GM19193 (cell line): ENCODE results near the gene TXNRD2.

ENCODE experiments used
- POLR2A ChIP-seq: IDR thresholded peaks from 4 replicates; pipeline ENCODE4 v1.6.1; 2011; ENCODE audit not compliant: insufficient read depth, insufficient read length; ENCODE audit errors: extremely low read depth

Gene TXNRD2

DNA sequence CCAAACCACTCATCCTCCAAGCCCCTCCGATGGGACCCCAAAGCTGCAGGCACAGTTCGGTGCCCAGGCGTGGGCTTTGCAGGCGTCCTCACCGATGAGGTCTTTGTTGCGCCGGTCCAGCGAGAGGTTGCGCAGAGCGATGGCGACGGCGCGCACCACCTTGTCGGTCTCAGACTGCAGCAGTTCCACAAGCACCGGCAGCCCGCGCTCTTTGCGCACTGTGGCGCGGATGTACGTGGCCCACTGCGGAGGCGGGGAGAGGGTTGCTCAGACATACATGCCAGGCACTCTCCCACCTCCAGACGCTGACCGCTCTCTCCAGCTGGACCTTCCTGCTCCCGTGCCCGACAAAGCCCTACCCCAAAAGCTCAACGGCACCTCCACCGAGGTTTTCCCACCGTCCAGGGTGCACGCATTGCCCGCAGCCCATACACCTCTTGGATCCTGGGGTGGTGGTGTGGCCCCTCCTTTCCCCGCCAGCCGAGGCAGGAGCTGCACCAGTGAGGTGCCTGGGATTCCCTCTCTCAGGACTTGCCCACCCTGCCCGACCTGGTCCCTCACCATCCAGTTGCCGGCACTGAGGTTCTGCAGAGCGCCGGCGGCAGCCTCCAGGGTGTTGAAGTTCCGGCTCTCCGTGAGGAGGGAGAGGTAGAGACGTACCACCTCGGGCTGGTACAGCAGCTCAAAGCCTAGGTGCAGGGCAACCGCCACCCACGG, 32.1 kb upstream of the TXNRD2 start:
- no peak for TF ChIP-seq POLR2A

DNA sequence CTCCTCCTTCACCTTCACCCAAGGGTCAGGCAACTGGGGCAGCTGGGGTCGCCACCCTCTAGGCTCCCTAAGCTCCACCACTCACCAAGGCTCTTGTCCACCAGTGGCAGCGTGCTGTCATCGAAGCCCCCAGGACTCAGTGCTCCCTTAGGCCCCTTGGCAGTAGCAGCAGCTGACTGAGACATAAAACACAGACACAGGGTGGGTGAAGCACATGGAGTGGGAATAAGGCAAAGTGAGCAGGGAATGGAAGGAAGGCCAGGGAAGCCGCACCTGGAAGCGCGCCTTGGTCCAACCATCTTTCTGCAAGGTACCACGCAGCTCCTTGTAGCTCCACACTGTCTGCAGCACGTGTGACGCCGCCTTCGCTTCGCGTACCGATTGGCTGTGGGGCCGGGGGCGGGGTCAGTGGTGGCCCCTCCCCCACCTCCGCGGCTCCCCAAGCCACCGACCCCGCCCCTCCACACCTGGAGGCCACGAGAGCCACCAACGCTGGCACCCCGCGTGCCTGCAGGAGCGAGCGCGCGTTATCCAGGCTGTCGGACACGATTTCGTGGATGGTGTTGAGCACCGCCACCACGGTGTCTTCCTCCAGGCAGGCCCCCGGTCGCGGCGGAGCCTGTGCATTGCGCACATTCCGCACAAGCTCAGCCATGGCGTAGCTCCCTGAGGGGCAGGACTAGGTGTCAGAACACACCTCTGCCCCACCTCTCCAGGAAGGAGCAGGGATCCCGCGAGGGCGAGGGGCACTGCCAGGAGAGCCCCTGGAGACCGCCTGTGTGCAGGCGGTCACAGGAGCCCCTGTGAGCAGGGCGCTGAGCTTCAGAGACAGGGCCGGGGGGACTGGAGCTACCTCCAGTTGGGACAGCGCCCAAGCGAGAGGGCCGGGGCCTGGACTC, 31.3 kb upstream of the TXNRD2 start:
- TF ChIP-seq POLR2A = no peak

DNA sequence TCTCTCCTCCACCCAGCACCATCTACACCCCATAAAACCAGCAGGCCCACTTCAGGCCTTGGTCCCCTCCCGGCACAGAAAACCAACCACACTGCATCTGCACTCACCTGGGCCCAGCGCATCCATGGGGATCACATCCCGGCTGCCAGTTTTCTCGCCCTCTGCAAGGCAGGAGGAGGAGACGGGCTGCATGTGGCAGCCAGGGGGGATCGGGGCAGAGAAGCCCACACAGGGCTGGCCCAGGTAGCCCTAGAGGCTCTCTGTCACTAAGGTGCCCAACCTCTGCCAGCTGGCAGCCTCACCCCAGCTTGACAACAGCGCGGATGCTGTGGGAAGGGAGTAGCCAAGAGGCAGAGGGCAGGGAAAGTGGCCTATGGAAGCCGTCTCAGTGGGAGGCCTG, 30.6 kb upstream of the TXNRD2 start:
- no peak for TF ChIP-seq POLR2A

DNA sequence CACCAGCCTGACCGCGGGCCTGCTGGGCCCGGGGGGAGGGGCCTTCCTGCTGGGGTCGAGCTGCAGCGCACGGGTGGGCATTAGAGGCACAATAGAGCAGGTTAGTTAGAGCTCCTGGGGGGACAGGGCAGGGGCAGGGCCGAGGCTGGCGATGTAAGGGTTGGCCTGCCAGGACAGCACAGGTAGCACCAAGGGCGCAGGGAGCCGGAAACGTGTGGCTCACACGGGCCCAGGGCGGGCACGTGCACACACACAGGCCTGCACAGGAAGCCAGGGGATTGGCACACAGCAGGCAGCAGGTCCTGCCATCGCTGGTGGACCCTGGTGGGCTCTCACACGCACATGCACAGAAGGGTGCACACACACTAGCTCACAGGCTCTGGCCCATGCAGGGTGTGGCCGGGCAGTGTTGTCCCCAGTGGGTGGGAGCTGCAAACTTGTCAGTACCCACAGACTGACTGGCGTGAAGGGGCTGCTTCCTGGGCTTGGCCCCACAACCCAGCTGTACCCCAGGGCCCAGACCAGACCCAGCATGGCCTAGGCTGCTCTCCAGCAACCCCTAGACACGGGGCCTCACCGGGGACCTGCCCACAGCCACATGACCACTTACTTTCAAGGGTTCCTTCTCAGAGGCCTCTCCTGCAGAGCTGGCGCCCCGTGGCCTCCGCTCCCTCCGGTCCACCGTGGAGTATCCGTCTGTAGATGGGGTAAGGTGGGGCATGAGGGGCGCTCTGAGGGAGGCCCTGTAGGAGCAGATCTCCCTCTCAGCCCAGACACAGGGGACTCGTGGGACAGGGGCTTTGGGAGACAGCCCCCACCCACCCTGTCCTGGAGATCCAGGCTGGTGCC, 29.9 kb upstream of the TXNRD2 start:
- no peak for TF ChIP-seq POLR2A

DNA sequence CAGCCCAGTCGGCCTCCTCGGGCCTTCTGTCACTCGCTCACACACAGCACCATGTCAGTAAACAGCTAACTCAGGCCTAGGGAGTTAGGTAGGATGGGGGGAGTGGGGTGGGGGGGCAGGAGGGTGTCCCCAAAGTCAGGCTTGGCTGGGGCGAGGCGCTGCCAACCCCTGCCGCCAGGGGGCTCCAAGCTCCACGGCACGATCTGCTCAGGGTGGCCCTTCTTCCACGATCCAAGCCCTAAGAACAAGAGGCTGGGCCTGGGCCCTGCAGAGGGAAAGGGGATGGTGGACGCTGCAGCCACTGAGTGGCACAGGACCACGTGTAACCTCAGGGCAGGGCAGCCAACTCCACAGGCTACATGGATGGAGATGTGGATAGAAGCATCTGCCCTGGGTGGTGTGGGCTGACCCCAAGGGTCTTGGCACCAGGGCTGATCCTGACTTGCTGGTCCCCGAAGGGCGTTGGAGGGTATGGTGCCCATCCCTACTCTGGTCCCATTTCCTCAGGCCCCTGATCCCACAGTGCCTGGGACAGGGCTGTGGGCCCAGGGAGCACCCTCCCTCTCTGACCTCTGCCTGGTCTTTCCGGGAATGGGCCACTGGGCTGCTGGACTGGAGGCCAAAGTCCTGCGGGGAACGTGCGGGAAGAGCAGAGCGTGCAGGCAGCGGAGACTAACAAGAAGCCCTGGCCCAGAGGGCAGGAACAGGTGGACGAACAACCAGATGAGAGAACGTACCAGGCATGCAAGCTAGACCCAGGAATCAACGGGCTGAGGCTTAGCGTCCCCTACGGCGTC, 29.1 kb upstream of the TXNRD2 start:
- TF ChIP-seq POLR2A = no peak

DNA sequence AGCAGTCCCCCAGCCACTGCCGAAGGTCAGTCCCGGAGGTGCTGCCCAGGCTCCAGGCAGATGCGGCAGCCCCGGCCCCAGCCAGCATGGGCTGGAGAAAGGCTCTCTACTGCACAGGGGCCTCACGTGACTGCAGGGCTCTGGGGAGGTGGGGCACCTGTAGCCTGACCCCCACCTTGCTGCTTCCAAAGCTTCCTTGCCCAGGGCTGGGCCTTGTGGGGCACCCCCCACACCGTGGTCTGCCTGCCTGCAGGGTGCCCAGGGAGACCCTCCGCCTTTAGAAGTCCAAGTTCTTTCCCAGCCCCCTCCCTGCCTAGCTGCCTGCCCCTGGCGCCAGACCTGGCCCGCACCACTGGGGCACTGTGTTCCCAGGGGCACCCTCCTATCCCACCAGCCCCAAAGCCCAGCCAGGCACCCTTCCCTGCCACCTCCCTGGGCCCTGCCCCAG, 28.4 kb upstream of the TXNRD2 start:
- TF ChIP-seq POLR2A = no peak

DNA sequence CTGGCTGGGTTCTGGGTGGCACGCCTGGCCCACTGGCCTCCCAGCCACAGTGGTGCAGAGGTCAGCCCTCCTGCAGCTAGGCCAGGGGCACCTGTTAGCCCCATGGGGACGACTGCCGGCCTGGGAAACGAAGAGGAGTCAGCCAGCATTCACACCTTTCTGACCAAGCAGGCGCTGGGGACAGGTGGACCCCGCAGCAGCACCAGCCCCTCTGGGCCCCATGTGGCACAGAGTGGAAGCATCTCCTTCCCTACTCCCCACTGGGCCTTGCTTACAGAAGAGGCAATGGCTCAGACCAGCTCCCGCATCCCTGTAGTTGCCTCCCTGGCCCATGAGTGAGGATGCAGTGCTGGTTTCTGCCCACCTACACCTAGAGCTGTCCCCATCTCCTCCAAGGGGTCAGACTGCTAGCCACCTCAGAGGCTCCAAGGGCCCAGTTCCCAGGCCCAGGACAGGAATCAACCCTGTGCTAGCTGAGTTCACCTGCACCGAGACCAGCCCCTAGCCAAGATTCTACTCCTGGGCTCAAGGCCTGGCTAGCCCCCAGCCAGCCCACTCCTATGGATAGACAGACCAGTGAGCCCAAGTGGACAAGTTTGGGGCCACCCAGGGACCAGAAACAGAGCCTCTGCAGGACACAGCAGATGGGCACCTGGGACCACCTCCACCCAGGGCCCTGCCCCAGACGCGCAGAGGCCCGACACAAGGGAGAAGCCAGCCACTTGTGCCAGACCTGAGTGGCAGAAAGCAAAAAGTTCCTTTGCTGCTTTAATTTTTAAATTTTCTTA, 27.7 kb upstream of the TXNRD2 start:
- no peak for TF ChIP-seq POLR2A

DNA sequence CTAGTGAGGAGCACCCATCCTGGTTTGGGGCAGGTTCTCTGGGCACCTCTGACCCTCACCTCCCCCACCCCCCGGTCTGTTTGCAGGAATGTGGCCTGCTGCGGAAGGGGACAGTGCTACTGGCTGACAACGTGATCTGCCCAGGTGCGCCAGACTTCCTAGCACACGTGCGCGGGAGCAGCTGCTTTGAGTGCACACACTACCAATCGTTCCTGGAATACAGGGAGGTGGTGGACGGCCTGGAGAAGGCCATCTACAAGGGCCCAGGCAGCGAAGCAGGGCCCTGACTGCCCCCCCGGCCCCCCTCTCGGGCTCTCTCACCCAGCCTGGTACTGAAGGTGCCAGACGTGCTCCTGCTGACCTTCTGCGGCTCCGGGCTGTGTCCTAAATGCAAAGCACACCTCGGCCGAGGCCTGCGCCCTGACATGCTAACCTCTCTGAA, 26.9 kb upstream of the TXNRD2 start:
- TF ChIP-seq POLR2A = no peak

DNA sequence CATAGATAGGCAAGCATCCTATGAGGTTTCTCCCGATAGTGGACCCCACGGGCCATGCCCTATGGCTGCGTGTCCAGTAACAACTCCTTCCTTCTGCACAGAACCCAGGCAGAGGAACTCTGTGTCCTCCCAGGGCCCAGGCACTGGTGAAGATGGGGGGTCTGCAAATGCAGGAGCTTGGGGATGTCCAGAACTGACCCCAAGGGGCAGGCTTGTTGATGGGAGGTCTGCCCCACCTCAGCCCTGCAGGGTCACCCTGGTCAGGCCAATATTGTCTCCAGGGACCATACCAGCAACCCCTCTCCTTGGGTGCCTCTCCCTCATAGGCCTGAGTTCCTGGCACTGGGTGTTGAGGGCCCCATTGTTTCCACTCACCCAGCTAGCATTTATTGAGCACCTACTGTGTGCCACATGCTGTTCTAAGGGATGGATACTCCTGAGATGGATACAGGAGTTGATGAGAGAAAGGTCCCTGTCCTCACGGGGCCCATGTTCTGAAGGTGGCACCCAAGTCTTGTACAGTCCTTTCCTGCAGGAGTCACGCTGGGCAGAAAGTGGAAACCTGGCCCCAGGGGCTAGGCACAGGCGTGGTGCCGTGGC, 26.3 kb upstream of the TXNRD2 start:
- TF ChIP-seq POLR2A = no peak

DNA sequence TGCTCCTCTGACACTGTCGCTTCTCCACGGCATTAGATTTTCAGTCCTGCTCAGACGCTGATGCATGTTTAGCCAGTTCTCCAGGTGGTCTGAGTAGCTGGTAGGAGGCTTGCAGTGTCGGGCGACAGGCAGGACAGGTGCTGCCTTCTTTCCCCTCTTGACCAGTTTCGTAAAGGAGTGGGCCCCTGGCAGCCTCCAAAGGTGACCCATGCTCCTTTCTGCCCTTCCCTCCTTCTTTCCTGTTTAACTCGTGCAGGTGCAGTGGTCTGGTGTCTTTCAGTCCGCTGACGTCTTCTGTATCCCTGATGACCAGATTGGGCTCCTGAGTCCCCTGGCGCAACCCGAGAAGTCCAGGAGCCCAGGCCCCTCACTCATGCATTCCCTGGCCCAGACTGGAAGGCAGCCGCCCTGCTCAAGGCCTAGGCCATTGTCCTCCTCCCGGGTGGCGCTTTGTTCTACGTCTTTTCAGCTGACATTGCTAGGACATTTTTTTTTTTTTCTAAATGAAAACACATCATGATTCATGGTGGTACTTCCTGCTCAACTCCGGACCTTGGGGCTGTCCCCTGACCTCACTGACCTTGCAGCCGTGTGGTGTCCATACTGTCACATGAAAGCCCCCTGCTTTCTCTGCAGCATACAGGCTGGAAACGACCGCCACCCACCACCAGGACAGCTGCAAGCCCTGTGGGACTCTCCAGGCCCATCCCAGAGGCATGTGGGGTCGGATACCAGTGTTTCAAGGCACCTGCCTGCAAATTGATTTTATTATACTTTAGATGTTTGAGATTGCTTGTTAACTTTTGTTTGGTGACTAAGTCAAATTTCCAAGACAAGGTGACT, 25.5 kb upstream of the TXNRD2 start:
- TF ChIP-seq POLR2A = no peak

DNA sequence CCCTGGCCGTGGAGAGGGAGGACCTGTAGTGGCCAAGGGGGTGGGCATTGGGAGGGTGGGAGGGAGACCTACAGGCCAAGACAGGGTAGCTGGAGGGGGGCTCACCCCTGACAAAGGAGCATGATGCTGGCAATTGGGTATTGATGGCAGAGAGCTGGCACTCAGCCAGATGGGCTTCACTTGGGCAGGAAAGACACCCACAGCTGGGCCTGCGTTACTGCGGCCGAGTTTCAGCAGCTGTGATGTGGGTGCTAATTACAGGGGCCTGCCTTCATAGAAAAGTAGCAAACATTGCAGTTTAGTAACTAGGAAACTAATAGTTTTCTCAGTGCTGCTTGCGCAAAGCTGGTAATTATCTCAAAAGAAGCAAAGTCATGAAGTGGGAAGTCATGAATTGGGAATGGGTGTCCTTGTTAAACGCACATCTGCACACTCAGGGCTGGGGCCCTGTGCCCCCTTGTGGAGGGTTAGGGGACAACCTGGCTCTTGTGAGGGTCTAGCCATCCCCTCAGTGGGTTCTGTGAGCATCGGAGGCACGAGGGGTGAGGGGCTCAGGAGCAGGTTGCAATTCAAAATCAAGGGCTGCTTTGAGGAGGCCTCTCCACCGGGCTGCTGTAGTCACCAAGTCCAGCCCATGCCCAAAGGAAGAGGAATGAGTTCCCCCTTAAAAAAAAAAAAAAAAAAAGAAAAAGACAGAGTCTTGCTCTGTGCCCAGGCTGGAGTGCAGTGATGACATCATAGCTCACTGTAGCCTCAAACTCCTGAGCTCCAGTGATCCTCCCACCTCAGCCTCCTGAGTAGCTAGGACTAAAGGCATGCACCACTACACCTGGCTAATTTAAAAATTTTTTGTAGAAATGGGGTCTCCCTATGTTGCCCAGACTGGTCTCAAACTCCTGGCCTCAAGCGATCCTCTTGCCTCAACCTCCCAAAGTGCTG, 24.4 kb upstream of the TXNRD2 start:
- TF ChIP-seq POLR2A = no peak
